Measurements from ENCODE around the gene SH2D2A. TPM values are rescaled to one million over a fixed set of nuclear protein-coding genes. Genes with fewer than 3 reads are reported as not detected.
A peak's percentile ranks its signal among the peaks of the same experiment; 100 is the strongest.
"Not testable (repeated sequence)": the region's sequence is repeated elsewhere in the genome, so short reads cannot be mapped to it uniquely, and the experiment has no call there.

SH2D2A gene
- polyA plus RNA-seq, 1 donor, result 0.49 TPM

- no peak for DNase-seq
These were observed 47.9 kb downstream of the SH2D2A start for GRCh38 chr1:156768610-156769295.

- DNase-seq, result no peak
These were observed 48.6 kb downstream of the SH2D2A start for GRCh38 chr1:156767879-156768604.

DNA sequence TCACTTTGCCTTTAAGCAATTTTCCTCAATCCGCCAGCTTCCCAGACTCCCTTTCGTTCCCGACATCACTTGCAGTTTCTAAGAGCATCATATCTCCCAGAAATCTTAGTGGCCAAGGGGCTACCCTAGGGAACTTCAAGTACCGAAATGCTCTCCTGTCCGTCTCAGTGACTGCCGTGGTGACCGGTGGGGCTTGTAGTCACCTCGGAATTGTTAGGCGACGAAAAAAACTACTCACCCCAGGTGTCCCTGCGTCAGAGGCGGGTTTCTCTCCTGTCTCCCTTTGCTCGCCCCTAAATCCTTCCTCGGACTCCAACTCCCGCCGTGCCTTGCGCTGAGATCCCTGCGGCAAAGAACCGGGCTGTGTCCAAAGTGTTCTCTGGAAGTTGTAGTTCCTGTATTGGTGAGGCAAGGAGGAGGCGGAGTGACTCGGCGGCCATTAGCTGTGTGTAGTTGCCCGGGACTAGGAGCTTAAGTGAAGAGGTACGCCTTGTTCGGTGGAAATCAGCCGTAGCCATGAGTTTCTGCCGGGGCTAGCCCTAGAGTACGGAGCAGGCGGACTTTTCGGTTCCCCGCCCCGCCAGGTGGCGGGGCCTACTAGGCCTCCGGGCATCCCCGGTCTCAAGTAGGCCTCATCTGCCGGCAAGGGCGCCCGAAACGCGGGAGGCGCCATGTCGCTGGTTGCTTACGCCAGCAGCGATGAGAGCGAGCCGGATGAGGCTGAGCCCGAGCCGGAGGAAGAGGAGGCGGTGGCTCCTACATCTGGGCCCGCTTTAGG, 49.4 kb downstream of the SH2D2A start, which contains the start of gene PRCC:
Gene PRCC (plus strand): TSS at position 435 of the 778 bp plus-strand sequence. CDS start 237 bp downstream, at position 672.
- peak; percentile 99 for DNase-seq

GRCh38 chr1:156766298-156767100, 50.1 kb downstream of the SH2D2A start:
- no peak for DNase-seq

DNA sequence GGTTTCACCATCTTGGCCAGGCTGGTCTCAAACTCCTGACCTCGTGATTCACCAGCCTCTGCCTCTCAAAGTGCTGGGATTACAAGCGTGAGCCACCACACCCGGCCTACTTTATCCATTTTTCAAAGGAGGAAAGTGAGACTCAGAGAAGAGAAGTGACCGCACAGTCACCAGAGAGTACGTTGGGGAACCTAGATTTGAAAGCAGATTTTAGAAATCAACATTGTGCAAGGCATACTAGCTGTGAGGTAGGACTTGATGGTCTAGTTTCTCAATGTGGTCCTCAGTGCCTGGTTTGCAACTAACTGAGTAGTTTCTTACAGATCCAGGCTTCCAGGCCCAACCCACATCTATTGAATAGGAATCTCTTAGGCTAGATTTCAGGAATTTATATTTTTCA, 51.0 kb downstream of the SH2D2A start:
- no peak for DNase-seq

GRCh38 chr1:156765136-156765535, 51.5 kb downstream of the SH2D2A start:
- not testable (repeated sequence) for DNase-seq

DNA sequence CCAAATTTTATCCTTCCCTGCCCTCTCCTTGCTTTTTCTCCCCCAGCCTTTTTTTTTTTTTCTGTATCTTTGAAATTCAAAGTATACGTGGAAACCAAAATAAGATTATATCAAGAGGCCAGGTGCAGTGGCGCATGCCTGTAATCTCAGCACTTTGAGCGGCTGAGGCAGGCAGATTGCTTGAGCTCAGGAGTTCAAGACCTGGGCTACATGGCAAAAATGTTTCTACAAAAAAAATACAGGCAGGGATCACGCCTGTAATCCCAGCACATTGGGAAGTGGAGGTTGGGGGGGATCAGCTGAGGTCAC, 55.9 kb downstream of the SH2D2A start:
- DNase-seq, result no peak

GRCh38 chr1:156760092-156760795, 56.4 kb downstream of the SH2D2A start:
- DNase-seq, result no peak

- not testable (repeated sequence) for DNase-seq
These were observed 58.9 kb downstream of the SH2D2A start for GRCh38 chr1:156757572-156758253.

- DNase-seq, result no peak
These were observed 60.3 kb downstream of the SH2D2A start for GRCh38 chr1:156756355-156756754.

Other genes starting within 250 kb of the SH2D2A start
- 6.7 TPM for gene IQGAP3, start 244.3 kb downstream of the SH2D2A start, polyA plus RNA-seq (ENCODE audit: insufficient read length)
- gene TTC24, start 237.1 kb downstream of the SH2D2A start, polyA plus RNA-seq (ENCODE audit: insufficient read length), result 0.80 TPM
- gene NAXE, start 225.1 kb downstream of the SH2D2A start, polyA plus RNA-seq (ENCODE audit: insufficient read length), result 26.1 TPM
- 26.3 TPM for gene GPATCH4, start 215.4 kb downstream of the SH2D2A start, polyA plus RNA-seq (ENCODE audit: insufficient read length)
- gene HAPLN2, start 197.4 kb downstream of the SH2D2A start, polyA plus RNA-seq (ENCODE audit: insufficient read length), result 0.43 TPM
- gene BCAN, start 174.7 kb downstream of the SH2D2A start, polyA plus RNA-seq (ENCODE audit: insufficient read length), result 0.88 TPM
- gene NES, start 139.4 kb downstream of the SH2D2A start, polyA plus RNA-seq (ENCODE audit: insufficient read length), result 1,095 TPM
- 314 TPM for gene CRABP2, start 111.3 kb downstream of the SH2D2A start, polyA plus RNA-seq (ENCODE audit: insufficient read length)
- 22.2 TPM for gene METTL25B, start 88.4 kb downstream of the SH2D2A start, polyA plus RNA-seq (ENCODE audit: insufficient read length)
- gene ISG20L2, start 88.1 kb downstream of the SH2D2A start, polyA plus RNA-seq (ENCODE audit: insufficient read length), result 24.0 TPM
- 64.6 TPM for gene MRPL24, start 75.8 kb downstream of the SH2D2A start, polyA plus RNA-seq (ENCODE audit: insufficient read length)
- gene HDGF, start 65.2 kb downstream of the SH2D2A start, polyA plus RNA-seq (ENCODE audit: insufficient read length), result 142 TPM
- gene PRCC, start 49.3 kb downstream of the SH2D2A start, polyA plus RNA-seq (ENCODE audit: insufficient read length), result 64.9 TPM
- 0.93 TPM for gene INSRR, start 42.3 kb upstream of the SH2D2A start, polyA plus RNA-seq (ENCODE audit: insufficient read length)
- 1.1 TPM for gene NTRK1, start 44.0 kb upstream of the SH2D2A start, polyA plus RNA-seq (ENCODE audit: insufficient read length)
- 29.2 TPM for gene PEAR1, start 76.9 kb upstream of the SH2D2A start, polyA plus RNA-seq (ENCODE audit: insufficient read length)
- gene LRRC71, start 103.8 kb upstream of the SH2D2A start, polyA plus RNA-seq (ENCODE audit: insufficient read length), result 0.83 TPM
- gene ARHGEF11, start 228.9 kb upstream of the SH2D2A start, polyA plus RNA-seq (ENCODE audit: insufficient read length), result 23.1 TPM

Measured in hindlimb muscle (tissue), 1 donor.